A673 (cell line): ENCODE measurements around the gene LRSAM1. TPM values are rescaled to one million over a fixed set of nuclear protein-coding genes. Genes with fewer than 3 reads are reported as not detected.

Experiments used
- BruUV-seq: library from RNA; stranded (reverse); fragments of 400-500 nt; replicated peaks from 2 replicates; lab custom pipeline; 2021; lab: Mats Ljungman, UMichigan
- CTCF ChIA-PET: fragments of 300-600 bp; sonication (Branson Sonifier 250); formaldehyde crosslinking; loops from one replicate; lab custom pipeline; 2022; ENCODE audit warnings: antibody characterized with exemption; lab: Charles Lee
- POLR2A ChIA-PET: fragments of 300-600 bp; sonication (Branson Sonifier 250); formaldehyde crosslinking; loops from one replicate; lab custom pipeline; 2022; ENCODE audit warnings: antibody characterized with exemption; ENCODE audit not compliant: low non-redundant PET; lab: Charles Lee
- DNase-seq: peaks from one replicate; pipeline ENCODE4 v3.0.0-alpha.2; 2015; ENCODE audit warnings: low spot score
- H3K27ac ChIP-seq: fragments of 200-600 bp; sonication (generic); 2 replicates; pipeline ENCODE4 v1.5.1; 2016; ENCODE audit warnings: mixed run types, low read depth, mild to moderate bottlenecking, mixed read lengths, antibody characterized with exemption, low read length; ENCODE audit not compliant: poor library complexity, severe bottlenecking
- H3K27me3 ChIP-seq: fragments of 200-600 bp; sonication (generic); replicated peaks from 2 replicates; pipeline ENCODE4 v1.6.1; 2017; ENCODE audit warnings: mixed run types, low read depth, mild to moderate bottlenecking, mixed read lengths, antibody characterized with exemption, low read length; ENCODE audit not compliant: insufficient read depth, poor library complexity
- H3K36me3 ChIP-seq: fragments of 200-600 bp; sonication (generic); 2 replicates; pipeline ENCODE4 v1.6.1; 2016; ENCODE audit warnings: mixed run types, mild to moderate bottlenecking, mixed read lengths, antibody characterized with exemption, low read length; ENCODE audit not compliant: insufficient read depth, poor library complexity, severe bottlenecking
- H3K4me1 ChIP-seq: fragments of 200-600 bp; sonication (generic); 2 replicates; pipeline ENCODE4 v1.6.1; 2017; ENCODE audit warnings: mixed run types, mild to moderate bottlenecking, mixed read lengths, antibody characterized with exemption, low read length; ENCODE audit not compliant: insufficient read depth, poor library complexity, severe bottlenecking
- H3K4me3 ChIP-seq: fragments of 200-600 bp; sonication (generic); 2 replicates; pipeline ENCODE4 v1.5.1; 2016; ENCODE audit warnings: low read depth, mixed run types, mild to moderate bottlenecking, mixed read lengths, low read length; ENCODE audit not compliant: poor library complexity, severe bottlenecking
- H3K9me3 ChIP-seq: fragments of 200-600 bp; sonication (generic); 2 replicates; pipeline ENCODE4 v1.6.1; 2016; ENCODE audit warnings: mixed run types, low read depth, mild to moderate bottlenecking, mixed read lengths, antibody characterized with exemption, low read length; ENCODE audit not compliant: poor library complexity, severe bottlenecking
- CTCF ChIP-seq: fragments of 300-800, 200-600 bp; sonication (generic); conservative IDR thresholded peaks from 2 replicates; pipeline ENCODE4 v1.5.1; 2017; ENCODE audit warnings: low read depth, mild to moderate bottlenecking, antibody characterized with exemption, low read length, moderate library complexity, mixed read lengths
- EZH2 ChIP-seq: fragments of 200-600 bp; sonication (generic); IDR thresholded peaks from 2 replicates; pipeline ENCODE4 v1.6.1; 2017; ENCODE audit warnings: borderline replicate concordance, low read depth, mild to moderate bottlenecking, mixed read lengths, antibody characterized with exemption, low read length; ENCODE audit not compliant: poor library complexity, severe bottlenecking
- intact Hi-C: fragments of 100-400 bp; cut with micrococcal nuclease; formaldehyde crosslinking; loops from one replicate; pipeline ENCODE4 v1.10.0; 2022; ENCODE audit not compliant: unreplicated experiment
- total RNA-seq: library from RNA; stranded (reverse); gene quantifications from 2 replicates; pipeline ENCODE4 v1.2.3, GENCODE V29; 2021

The LRSAM1 gene
- total RNA-seq, 1 experiment from 2014 or later: 15.8 TPM

- TF ChIP-seq CTCF (no peak), EZH2 (no peak)
- POLR2A ChIA-PET: interaction anchor here (0.5 kb wide), 1 partner anchor 11 kb away, joined by 8 read pairs; no protein-coding TSS in a partner anchor
- intact Hi-C loops: no loop called here
- no TSS peak for BruUV-seq
- no peak for DNase-seq
- peak overlapping the region; percentile 12 for H3K27ac ChIP-seq
- peaks cover 14% of the 10 kb centered on the region for H3K4me1 ChIP-seq
- H3K27me3 ChIP-seq: no peaks in the 10 kb centered on the region
- H3K9me3 ChIP-seq: peaks cover 7% of the 10 kb centered on the region
- CTCF ChIA-PET: no interaction called here
- H3K4me3 ChIP-seq: peak overlapping the region; percentile 84
- peaks cover 72% of the 10 kb centered on the region for H3K36me3 ChIP-seq
Observed at GRCh38 chr9:127448112-127448805, 3.1 kb upstream of the LRSAM1 start.

- Histone ChIP-seq H3K9me3 (peaks cover 2% of the 10 kb centered on the region), H3K4me3 (peak overlapping the region; percentile 84), H3K27me3 (no peaks in the 10 kb centered on the region), H3K36me3 (peaks cover 65% of the 10 kb centered on the region), H3K4me1 (peaks cover 14% of the 10 kb centered on the region), H3K27ac (peak overlapping the region; percentile 96)
- POLR2A ChIA-PET: no interaction called here
- CTCF ChIA-PET: no interaction called here
- intact Hi-C loops: no loop called here
- DNase-seq: no peak
- no TSS peak for BruUV-seq
- TF ChIP-seq EZH2: no peak
- TF ChIP-seq CTCF: no peak
Observed at GRCh38 chr9:127449332-127449966, 1.9 kb upstream of the LRSAM1 start.

- peak; percentile 51 for DNase-seq
- no peak for TF ChIP-seq CTCF
- no peak for TF ChIP-seq EZH2
- ChIA-PET CTCF (no interaction called here), POLR2A (no interaction called here)
- no peaks in the 10 kb centered on the region for H3K27me3 ChIP-seq
- H3K4me1 ChIP-seq: peaks cover 14% of the 10 kb centered on the region
- peak overlapping the region; percentile 84 for H3K4me3 ChIP-seq
- no TSS peak for BruUV-seq
- peaks cover 59% of the 10 kb centered on the region for H3K36me3 ChIP-seq
- peak overlapping the region; percentile 96 for H3K27ac ChIP-seq
- no peaks in the 10 kb centered on the region for H3K9me3 ChIP-seq
- intact Hi-C loops: no loop called here
Observed at GRCh38 chr9:127450243-127450760, 1.0 kb upstream of the LRSAM1 start.
